ENCODE results near the gene ST3GAL4.

GRCh38 chr11:126457817-126458216 is 102.3 kb downstream of the ST3GAL4 start:
- TF ChIP-seq SMC3 (IDR thresholded peaks at IDR 0.05; ENCODE audit: borderline replicate concordance, low read length) (no peak), CREB1 (IDR thresholded peaks at IDR 0.05; ENCODE audit: low read depth) (no peak), ZNF274 (IDR thresholded peaks at IDR 0.05; ENCODE audit: insufficient read depth, insufficient read length) (no peak), POLR2AphosphoS5 (IDR thresholded peaks at IDR 0.05; ENCODE audit: low read length) (no peak), EP300 (IDR thresholded peaks at IDR 0.05; ENCODE audit: borderline replicate concordance in 1 of 2, control insufficient read depth in 1 of 2, low read depth in 2 of 2, low read length in 2 of 2) (no peak)
- TF ChIP-seq, protein P1, sequence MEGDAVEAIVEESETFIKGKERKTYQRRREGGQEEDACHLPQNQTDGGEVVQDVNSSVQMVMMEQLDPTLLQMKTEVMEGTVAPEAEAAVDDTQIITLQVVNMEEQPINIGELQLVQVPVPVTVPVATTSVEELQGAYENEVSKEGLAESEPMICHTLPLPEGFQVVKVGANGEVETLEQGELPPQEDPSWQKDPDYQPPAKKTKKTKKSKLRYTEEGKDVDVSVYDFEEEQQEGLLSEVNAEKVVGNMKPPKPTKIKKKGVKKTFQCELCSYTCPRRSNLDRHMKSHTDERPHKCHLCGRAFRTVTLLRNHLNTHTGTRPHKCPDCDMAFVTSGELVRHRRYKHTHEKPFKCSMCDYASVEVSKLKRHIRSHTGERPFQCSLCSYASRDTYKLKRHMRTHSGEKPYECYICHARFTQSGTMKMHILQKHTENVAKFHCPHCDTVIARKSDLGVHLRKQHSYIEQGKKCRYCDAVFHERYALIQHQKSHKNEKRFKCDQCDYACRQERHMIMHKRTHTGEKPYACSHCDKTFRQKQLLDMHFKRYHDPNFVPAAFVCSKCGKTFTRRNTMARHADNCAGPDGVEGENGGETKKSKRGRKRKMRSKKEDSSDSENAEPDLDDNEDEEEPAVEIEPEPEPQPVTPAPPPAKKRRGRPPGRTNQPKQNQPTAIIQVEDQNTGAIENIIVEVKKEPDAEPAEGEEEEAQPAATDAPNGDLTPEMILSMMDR (IDR thresholded peaks at IDR 0.05 in 2 of 3, conservative IDR thresholded peaks at IDR 0.05 in 1 of 3; ENCODE audit: control insufficient read depth in 2 of 3, extremely low read depth in 1 of 3, insufficient read depth in 1 of 3, low read depth in 3 of 3, low read length in 3 of 3) = no peak
- TF ChIP-seq, protein P2, sequence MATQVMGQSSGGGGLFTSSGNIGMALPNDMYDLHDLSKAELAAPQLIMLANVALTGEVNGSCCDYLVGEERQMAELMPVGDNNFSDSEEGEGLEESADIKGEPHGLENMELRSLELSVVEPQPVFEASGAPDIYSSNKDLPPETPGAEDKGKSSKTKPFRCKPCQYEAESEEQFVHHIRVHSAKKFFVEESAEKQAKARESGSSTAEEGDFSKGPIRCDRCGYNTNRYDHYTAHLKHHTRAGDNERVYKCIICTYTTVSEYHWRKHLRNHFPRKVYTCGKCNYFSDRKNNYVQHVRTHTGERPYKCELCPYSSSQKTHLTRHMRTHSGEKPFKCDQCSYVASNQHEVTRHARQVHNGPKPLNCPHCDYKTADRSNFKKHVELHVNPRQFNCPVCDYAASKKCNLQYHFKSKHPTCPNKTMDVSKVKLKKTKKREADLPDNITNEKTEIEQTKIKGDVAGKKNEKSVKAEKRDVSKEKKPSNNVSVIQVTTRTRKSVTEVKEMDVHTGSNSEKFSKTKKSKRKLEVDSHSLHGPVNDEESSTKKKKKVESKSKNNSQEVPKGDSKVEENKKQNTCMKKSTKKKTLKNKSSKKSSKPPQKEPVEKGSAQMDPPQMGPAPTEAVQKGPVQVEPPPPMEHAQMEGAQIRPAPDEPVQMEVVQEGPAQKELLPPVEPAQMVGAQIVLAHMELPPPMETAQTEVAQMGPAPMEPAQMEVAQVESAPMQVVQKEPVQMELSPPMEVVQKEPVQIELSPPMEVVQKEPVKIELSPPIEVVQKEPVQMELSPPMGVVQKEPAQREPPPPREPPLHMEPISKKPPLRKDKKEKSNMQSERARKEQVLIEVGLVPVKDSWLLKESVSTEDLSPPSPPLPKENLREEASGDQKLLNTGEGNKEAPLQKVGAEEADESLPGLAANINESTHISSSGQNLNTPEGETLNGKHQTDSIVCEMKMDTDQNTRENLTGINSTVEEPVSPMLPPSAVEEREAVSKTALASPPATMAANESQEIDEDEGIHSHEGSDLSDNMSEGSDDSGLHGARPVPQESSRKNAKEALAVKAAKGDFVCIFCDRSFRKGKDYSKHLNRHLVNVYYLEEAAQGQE (IDR thresholded peaks at IDR 0.05; ENCODE audit: low read depth, low read length) = no peak

Data from GM12878 (cell line).